PC-3 (cell line): Measurements from ENCODE around the gene PITRM1.

Source experiments
- CTCF ChIP-seq: fragments of 300-600 bp; sonication (generic); conservative IDR thresholded peaks from 2 replicates; pipeline ENCODE4 v1.5.1; 2017; ENCODE audit warnings: antibody characterized with exemption, low read depth, mild to moderate bottlenecking, low read length
- EZH2phosphoT487 ChIP-seq: fragments of 300-600 bp; sonication (generic); IDR thresholded peaks from 2 replicates; pipeline ENCODE4 v1.6.1; 2018; ENCODE audit warnings: mild to moderate bottlenecking, antibody characterized with exemption, low read length, borderline replicate concordance

DNA sequence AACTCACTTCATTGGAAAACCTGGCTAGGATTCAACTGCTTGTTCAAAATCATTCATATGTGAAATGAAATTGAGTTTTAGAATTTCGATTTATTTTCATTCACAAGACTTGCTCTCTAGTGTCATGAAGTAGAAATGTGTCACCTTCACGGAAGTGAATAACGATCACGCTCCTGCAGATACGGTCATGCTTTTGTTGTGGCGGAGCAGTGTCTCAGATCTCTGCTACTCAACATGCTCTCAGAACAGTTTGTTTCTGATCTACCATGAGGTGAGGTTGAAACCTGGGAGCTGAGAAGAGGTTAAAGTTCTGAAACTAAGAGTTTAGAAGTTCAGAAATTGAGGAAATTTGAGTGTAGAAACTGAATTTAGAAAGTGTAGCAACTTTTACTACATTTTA lies 13.8 kb upstream of the PITRM1 start:
- TF ChIP-seq CTCF (no peak), EZH2phosphoT487 (no peak)
